ENCODE measurements around the gene SYCP2L.

GRCh38 chr6:10883312-10884244 lies 3.3 kb upstream of the SYCP2L start:
- TF ChIP-seq CTCF (IDR thresholded peaks at IDR 0.05) (no peak), POLR2AphosphoS5 (IDR thresholded peaks at IDR 0.05) (no peak)
